ENCODE data around the gene STEAP1.
A peak's percentile ranks its signal among the peaks of the same experiment; 100 is the strongest.
"Not testable (repeated sequence)": the region's sequence is repeated elsewhere in the genome, so short reads cannot be mapped to it uniquely, and the experiment has no call there.

The STEAP1 gene

GRCh38 chr7:90153943-90154771, at the start of gene STEAP1:
TSS of gene STEAP1 (plus strand) at chr7:90154469. CDS start at chr7:90159789, 5,320 bp downstream.
- peak; percentile 76 for DNase-seq (ENCODE audit: low spot score)
- peak; percentile 80 for TF ChIP-seq CTCF (IDR thresholded peaks at IDR 0.05; ENCODE audit: extremely low read depth, missing control alignments)

DNA sequence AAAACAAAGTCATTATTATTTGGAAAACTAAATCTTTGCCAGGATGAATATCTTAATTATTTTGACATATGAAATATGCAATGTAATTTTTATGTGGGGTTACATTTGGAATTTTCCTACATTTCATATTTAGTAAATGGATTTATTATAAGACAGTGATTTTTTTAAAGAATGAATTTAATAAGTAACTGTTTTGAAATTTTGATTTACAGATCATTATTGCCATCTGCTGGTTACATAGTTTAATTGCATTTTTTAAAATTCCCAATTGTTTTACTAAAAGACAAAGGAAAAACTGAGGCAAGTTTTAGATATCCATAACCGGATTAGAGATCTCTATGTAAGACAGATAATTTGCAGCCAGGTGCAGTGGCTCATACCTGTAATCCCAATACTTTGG, 39.3 kb upstream of the STEAP1 start:
- DNase-seq (ENCODE audit: low spot score) = not testable (repeated sequence)

GRCh38 chr7:90118551-90119177, 35.6 kb upstream of the STEAP1 start:
- DNase-seq (ENCODE audit: low spot score) = not testable (repeated sequence)

DNA sequence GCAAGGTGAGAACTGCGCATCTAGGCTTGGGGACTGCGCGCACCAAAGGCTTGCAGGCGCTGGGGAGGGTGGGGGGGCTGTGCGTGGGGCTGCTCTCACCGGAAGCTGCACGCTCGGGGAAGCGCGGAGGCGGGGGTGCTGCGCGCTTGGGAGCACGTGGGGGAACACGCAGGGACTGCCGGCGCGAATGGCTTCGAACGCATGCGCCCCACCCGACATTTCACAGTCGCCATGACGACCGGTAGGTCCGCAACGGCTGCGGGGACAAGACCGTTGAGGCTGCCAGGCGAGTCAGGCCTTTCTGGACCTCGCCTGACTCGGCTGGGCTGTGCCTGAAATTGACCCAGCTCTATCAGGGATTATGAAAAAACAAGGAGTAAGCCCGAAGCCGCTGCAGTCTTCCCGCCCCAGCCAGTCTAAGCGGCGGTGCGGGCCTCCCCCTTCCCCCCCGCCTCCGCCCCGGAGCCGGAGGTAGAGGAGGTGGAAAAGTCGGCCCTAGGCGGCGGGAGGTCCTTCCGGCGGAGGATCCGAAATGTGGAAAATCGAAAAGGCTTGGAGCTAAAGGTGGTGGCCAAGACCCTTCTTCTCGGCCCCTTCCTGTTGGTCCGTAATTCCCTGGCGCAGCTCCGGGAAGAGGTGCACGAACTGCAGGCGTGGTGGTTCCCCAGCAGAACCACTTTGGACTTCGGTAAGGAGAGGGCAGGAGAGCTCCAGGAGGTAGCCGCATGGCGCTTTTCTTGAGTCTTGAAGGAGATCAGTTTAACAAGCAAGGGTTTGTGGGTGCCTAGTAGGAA, 34.9 kb upstream of the STEAP1 start:
- no peak for TF ChIP-seq CTCF (IDR thresholded peaks at IDR 0.05; ENCODE audit: extremely low read depth, missing control alignments)
- peak; percentile 2 for DNase-seq (ENCODE audit: low spot score)

- not testable (repeated sequence) for DNase-seq (ENCODE audit: low spot score)
Measured at GRCh38 chr7:90120205-90120604, 34.1 kb upstream of the STEAP1 start.

DNA sequence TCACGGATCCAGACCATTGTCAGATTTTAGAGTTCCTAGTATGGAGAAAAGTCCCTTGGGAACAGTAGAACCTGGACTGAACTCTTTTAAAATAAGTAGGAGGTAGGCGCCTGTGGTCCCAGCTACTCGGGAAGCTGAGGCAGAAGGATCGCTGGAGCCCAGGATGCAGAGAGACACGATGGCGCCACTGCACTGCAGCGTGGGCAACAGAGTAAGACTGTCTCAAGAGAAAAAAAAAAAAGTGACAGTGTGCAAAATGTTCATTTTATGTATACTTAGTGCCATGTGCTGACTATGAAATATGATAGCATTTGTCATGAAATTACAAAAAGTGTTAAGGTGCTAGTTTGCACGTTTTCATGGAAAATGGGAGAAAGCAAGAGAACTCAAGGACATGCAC, 22.5 kb upstream of the STEAP1 start:
- not testable (repeated sequence) for DNase-seq (ENCODE audit: low spot score)

GRCh38 chr7:90147079-90147960, 6.9 kb upstream of the STEAP1 start:
- not testable (repeated sequence) for DNase-seq (ENCODE audit: low spot score)

- not testable (repeated sequence) for DNase-seq (ENCODE audit: low spot score)
- TF ChIP-seq CTCF (IDR thresholded peaks at IDR 0.05; ENCODE audit: extremely low read depth, missing control alignments) = peak; percentile 37
Measured at GRCh38 chr7:90149428-90149827, 4.8 kb upstream of the STEAP1 start.

GRCh38 chr7:90151884-90152283, 2.4 kb upstream of the STEAP1 start:
- not testable (repeated sequence) for DNase-seq (ENCODE audit: low spot score)

DNA sequence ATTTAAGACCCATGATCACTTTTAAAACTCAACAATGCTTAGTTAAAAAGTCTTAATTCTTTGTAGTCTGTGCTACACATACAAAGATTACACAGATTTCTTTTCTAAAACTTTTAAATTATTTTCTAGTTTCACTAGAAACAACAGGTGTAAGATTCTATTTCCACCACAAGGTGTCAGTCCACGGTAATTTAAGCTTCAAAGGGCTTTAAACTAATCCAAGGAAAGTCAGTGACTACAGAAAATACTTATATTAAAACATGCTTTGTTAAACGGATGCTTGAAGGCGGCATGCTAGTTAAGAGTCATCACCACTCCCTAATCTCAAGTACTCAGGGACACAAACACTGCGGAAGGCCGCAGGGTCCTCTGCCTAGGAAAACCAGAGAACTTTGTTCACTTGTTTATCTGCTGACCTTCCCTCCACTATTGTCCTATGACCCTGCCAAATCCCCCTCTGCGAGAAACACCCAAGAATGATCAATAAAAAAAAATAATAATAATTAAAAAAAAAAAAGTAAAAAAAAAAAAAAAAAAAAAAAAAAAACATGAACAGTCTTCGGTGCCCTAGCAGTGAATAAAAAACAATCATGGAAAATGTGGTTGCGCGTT, 1.5 kb upstream of the STEAP1 start:
- DNase-seq (ENCODE audit: low spot score) = peak; percentile 38
